Stimulated activated CD4-positive, alpha-beta T cell treated with anti-CD3 and anti-CD28 coated beads, Interleukin-12 subunit alpha, Interleukin-12 subunit beta, amount 100 ng/mL, for 24 hours (primary cell): ENCODE results near the gene ADAMTSL5.
"Not testable (repeated sequence)": the region's sequence is repeated elsewhere in the genome, so short reads cannot be mapped to it uniquely, and the experiment has no call there.

ENCODE experiments used
- DNase-seq, 2 experiments: peaks; one replicate each; pipeline ENCODE4 v3.0.0-alpha.2; 2020; ENCODE audit warnings: low read depth in 2 of 2

ADAMTSL5 gene

DNA sequence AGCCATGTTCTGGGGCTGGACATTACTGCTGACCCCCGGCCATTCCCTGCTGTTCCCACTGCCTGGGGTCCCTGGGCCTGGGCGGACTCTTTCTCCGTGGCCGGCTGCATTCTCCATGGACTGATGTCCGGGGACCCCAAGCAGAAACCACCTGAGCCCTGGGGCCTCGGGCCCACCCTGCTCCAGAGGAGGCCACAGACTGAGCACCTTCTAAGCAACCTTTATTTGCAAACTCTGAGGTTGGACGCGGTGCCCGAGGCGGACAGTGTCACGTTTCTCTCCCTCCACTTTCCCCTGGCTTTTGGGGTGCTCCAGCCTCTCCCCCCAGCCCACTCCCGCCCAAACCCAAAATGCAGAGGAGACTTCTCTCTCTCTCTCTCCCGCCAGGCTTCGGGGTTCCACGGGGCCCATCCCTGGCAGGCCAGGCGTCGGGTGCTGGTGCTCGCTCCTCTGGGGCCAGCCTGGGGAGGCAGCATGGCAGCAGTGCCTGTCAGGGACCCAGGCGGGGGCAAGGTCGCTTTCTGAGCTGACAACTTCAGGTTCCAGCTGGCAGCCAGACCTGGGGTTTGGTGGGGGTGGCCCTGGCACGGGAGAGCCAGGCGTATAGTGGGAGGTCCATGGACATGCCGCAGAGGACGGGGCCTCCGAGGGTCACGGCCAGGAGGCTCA lies 31.5 kb downstream of the ADAMTSL5 start:
- no peak for DNase-seq

DNA sequence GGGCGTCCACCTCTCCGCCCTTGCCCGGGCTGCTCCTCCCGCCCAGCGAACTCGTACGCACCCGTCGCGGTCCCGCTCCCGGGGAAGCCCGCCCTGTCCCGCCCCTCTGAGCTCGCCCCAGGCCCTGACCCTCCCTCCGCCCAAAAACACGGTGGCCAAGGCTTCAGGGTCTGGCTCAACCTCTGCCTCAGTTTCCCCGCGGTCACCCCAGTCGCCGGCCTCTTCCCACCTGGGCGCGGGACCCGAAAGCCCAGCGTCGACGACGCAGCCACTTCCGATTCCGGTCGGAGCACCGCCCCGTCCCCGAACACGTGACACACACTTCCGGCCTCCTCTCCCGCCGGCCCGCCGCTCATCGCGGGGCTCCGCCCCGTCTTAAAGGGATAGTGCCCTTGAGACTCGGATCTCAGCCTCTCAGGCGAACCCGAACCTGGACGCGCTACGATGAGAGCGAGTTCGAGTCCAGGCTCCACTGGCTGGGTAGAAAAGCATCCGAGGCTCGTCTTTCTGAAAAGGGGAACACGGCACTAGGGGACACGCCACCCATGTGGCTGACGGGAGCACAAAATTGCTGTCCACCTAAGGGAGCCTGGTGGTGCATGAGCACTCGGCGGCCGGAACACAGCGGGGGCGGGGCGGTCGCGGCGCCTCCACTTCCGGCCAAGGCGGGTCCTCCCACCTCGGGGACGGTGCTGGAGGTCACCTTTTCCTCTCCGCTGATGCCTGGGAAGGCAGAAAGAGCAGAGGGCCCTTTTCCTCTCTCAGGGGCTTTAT lies 33.7 kb downstream of the ADAMTSL5 start, which contains the start of gene C19orf25:
TSS of gene C19orf25 (minus strand) at position 282 of the 774 bp plus-strand sequence. CDS start 312 bp downstream, outside the sequence.
- peak; percentile 85 to 94 for DNase-seq

DNA sequence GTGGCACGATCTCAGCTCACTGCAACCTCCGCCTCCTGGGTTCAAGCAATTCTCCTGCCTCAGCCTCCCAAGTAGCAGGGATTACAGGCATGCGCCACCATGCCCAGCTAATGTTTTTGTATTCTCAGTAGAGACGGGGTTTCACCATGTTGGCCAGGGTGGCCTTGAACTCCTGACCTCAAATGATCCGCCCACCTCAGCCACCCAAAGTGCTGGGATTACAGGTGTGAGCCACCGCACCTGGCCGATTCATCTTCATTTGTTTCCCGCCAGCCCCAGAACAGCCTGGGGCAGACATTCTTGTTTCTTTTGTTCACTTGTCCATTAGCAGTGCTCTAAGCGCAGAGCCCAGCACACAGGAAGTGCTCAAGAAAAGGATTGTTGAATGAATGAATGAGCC lies 35.8 kb downstream of the ADAMTSL5 start:
- DNase-seq = not testable (repeated sequence)

DNA sequence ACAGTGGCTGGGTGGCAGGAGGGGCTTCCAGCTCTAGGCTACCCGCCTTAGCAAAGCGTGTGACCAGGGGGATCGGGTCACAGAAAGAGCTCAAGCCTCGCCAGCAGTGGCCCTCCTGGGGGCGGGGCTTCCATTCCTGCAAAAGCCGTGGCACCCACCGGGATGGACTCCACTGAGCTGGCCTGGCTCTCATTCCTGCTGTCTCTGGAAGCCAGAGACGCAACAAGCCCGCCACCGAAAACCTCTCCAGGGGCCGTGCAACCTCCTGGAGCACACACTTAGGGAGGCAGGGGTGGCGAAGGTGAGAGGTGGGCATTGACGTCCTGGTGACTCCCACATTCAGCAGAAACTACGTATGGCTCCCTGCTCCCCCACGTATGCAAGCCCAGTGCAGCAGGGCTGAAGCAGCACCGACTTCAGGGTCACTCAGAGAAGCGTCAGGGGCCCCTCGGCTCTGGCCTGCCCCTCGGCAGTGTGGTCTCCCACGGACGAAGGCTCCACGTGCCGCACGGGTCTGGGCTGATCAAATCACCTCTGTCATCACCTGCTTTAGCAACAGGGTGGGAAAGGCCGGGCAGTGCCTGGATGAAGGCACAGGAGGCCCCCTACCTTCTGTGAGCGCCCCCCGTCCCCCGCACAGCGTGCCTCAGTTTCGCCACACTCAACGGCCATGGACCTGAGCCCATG lies 36.9 kb downstream of the ADAMTSL5 start:
- no peak for DNase-seq

DNA sequence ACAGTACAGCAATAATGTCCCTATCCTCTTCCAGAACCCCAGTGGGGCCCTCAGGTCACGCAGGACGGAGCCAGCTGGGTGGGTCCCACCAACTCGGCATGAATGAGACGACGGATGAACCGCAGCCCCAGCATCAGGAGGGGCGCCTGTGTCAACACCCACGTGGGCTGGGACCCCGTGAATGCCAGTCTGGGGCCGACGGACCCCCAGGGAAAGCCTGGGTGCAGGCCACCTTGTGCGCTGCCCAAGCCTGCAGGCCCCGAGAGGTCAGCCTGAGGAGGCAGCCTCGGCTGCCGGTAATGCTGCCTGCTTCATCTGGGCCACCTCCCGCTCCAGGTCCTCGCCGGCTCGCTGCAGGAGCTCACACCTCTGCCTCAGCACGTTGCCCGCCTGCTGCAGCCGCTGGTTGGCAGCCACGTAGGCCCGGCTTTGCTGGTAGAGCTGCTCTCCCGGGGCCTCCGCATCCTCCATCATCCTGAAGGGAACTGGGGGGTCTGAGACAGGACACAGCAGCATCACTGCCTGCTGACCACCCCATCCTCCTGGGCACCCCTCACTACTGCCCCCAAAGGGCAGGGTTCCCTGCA lies 38.0 kb downstream of the ADAMTSL5 start:
- DNase-seq = no peak

DNA sequence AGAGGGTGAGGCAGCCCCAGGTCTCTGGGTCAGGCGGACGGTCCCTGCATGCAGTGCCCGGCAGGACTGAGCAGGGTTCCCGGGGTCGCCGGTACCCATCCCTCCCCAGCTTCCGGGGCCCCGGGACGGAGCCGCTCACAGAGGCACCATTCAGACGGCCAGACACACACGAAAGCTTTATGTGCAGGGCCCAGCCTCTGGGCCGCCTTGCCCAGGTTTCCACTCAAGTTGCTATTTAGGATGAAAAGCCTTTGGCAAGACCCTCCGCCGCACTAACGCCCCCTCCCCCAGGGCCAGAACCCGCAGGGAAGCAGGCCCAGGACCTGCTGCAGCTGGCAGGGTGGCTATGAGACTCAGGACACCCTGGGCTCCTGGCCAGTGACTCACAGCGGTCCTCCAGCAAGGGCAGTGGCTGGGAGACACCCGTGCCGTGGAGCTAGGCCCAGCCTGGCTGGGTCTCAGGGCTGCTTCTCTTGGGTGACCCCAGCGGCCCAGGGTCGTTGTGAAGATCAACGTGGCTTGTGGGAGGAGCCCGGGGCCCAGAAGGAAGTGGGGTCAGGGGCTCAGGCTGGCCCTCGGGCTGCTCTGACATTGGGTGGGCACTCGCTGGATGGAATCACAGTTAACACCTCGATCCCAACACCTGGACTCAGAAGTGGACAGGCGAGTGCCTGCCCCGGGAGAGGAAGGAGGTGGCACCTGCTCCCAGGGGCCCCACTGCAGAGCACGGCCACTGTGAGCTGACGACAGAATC lies 38.6 kb downstream of the ADAMTSL5 start:
- DNase-seq = no peak

DNA sequence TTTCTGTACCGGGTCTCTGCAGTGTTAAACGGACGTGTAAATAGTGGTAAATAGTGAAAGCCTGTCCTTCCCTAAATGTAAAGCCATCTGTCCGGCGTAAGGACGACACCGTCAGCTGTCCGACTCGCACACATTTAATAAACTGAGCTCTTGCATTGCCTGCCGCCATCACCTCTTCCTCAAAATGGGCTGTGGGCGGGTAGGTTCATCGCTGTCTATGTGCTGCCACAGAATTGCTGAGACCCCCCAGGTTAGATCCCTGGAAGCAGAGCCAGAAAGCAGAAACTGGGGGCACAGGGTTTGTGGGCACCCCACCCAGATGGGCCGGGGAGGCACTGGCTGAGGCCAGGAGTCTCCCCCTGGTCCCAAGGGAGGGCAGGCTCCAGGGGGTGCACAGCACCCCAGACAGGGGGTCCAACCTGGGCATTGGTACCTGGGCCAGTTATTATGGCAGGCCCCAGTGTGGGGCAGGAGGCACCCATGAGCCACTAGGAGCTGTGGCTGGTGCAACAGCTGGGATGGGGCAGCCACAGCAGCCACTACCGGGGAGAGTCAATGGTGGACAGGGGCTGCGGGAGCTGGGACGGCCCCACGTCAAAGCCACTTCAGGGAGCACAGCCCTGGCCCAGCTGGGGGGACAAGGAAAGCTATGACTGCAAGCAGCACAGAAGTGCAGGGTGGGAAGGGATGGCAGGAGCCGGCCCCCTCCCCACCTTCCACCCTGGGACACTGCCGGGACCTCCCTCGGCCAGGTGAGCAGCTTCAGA lies 39.6 kb downstream of the ADAMTSL5 start:
- no peak for DNase-seq

DNA sequence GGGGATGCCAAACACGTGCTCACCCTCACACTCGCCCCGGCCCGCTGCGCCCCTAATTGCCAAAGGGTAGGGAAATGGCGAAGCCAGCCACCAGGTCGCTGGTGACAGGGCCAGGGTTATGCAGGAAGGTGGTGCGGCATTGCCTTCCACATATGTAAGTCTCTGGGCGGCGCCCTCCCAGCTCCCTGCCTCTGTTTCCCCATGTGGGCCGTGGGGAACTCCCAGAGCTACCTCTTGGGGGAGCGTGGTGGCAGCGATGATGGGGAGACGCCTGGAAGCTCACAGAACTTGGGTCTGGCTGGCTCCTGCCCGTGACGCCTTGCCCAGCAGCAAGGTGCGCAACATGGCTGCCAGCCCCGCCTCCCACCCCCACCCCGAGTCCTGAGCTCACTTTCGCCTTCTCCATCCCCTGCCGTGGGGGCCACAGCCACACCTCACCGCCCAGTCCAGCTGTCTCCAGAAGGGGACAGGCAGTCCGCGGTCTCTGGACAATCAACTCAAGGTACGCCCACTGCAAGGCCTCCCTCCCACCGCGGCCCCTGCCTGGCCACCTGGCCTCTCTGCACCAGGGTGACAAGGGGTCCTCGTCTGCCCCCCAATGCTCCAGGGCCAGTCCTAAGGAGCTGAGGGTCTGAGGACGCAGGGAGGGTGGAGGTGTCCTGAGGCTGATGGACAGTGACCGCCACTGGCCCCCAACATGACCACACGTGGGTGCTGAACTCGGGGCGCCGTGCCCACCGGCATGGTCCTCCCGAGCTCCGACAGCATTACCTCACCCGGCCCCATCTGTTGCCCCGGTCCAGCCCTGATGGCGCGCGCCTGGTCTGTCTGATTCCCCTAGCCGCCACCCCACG lies 40.4 kb downstream of the ADAMTSL5 start:
- DNase-seq = no peak

DNA sequence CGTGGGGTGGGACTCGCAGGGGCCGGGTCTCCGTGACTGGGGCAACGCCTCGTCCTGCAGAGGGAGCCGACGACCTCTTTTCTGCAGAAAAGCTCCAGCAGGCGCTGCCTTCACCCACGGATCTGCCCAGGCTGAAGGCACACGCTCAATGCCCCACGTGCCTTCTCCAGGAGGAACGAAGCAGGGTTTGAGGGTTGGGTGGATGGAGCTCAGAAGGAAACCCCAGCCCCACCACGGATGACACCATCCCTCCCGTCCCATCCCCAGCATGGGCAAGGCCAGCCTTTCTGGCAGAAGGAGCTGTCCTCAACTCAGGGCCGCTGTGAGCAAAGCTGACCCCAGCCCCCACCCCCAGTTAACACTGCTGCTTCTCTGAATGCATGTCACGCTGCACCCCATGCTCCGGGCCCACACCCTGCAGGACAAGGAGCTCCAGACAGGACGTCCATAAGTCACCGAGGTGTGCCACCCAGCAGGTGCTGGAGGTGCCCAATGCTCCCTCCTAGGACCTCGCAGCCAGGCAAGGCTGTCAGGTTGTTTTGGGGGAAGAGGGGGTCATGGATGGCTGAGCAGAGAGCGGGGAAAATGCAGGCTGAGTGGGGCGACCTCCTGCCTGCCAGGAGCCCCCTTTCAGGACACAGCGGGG lies 41.2 kb downstream of the ADAMTSL5 start:
- DNase-seq = no peak

DNA sequence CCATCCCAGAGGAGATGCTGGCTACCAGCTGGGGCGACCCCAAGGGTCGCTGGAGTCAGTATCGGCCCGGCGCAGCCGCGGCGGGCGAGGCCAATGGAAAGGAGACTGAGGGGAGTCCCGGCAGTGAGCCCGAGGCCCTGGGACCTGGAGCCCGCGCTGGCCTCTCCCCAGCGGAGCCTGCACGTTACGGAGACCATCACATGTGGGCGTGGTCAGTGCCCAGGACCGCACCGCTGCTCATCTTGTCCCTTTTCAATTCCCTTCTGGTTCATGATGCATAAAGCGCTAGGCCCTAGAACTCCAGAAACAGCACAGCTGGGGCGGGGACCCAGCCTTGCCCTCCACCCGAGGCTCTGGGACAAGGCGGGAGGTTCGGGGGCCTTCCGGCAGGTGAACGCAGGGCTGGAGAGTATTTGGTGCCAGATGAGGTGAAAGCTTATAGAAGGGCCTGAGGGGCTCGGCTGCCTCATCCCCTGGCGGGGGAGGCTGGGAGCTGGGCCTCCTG lies 41.8 kb downstream of the ADAMTSL5 start:
- DNase-seq = no peak

GRCh38 chr19:1470305-1471009 lies 42.4 kb downstream of the ADAMTSL5 start:
- peak; percentile 51 to 69 for DNase-seq

DNA sequence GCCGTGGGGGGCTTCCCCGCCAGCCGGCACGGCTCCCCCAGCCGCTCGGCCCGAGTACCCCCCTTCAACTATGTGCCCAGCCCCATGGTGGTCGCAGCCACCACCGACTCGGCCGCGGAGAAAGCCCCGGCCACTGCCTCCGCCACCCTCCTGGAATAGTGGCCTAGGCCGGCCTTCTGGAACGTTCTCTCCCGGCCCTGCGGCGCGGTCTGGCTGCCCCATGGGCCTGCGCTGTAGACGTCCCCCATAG lies 42.8 kb downstream of the ADAMTSL5 start:
- DNase-seq = no peak

DNA sequence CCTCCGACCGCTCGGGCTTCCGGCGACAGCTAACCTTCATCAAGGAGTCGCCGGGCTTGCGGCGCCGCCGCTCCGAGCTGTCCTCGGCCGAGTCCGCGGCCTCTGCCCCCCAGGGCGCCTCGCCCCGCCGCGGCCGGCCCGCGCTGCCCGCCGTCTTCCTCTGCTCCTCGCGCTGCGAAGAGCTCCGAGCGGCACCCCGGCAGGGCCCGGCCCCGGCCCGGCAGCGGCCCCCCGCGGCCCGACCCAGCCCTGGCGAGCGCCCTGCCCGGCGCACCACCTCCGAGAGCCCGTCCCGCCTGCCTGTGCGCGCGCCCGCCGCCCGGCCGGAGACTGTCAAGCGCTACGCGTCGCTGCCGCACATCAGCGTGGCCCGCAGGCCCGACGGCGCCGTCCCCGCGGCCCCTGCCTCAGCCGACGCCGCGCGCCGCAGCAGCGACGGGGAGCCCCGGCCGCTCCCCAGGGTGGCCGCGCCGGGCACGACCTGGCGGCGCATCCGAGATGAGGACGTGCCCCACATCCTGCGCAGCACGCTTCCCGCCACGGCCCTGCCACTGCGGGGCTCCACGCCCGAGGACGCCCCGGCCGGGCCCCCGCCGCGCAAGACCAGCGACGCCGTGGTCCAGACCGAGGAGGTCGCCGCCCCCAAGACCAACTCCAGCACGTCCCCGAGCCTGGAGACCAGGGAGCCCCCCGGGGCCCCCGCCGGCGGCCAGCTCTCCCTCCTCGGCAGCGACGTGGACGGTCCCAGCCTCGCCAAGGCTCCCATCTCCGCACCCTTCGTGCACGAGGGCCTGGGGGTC lies 43.4 kb downstream of the ADAMTSL5 start:
- no peak for DNase-seq

DNA sequence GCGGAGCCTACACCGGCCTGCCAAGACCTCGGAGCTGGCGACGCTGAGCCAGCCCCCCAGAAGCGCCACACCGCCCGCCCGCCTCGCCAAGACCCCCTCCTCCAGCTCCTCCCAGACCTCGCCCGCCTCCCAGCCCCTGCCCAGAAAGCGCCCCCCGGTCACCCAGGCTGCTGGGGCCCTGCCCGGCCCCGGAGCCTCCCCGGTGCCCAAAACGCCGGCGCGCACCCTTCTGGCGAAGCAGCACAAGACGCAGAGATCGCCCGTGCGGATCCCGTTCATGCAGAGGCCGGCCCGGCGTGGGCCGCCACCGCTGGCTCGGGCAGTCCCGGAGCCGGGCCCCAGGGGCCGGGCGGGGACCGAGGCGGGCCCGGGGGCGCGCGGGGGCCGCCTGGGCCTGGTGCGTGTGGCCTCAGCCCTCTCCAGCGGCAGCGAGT lies 44.0 kb downstream of the ADAMTSL5 start:
- DNase-seq = no peak

GRCh38 chr19:1468274-1468820 lies 44.5 kb downstream of the ADAMTSL5 start:
- DNase-seq = no peak

DNA sequence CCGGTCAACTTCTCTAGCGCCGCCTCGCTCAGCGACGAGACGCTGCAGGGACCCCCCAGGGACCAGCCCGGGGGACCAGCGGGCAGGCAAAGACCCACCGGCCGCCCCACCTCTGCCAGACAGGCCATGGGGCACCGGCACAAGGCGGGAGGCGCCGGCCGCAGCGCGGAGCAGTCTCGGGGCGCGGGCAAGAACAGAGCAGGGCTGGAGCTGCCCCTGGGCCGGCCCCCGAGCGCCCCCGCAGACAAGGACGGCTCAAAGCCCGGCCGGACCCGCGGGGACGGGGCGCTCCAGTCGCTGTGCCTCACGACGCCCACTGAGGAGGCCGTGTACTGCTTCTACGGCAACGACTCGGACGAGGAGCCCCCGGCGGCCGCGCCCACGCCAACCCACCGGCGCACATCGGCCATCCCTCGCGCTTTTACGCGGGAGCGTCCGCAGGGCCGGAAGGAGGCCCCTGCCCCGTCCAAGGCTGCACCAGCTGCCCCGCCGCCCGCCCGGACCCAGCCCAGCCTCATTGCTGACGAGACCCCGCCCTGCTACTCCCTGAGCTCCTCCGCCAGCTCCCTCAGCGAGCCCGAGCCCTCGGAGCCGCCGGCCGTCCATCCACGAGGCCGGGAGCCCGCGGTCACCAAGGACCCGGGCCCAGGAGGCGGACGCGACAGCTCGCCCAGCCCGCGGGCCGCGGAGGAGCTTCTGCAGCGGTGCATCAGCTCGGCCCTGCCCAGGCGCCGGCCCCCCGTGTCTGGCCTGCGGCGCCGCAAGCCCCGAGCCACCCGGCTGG lies 45.1 kb downstream of the ADAMTSL5 start:
- DNase-seq = no peak

GRCh38 chr19:1467215-1467489 lies 45.7 kb downstream of the ADAMTSL5 start:
- no peak for DNase-seq
